Breast epithelium (tissue), 3 donors: ENCODE data around the gene NTHL1.

Experiments
- POLR2AphosphoS5 ChIP-seq, 3 donors: sonication (generic); formaldehyde crosslinking; IDR thresholded peaks; one replicate each; pipeline ENCODE4 v1.6.1; 2017; ENCODE audit warnings: antibody characterized with exemption in 3 of 3
- TF ChIP-seq, protein P1 (sequence below), 3 donors: fragments of 450-650 bp; IDR thresholded peaks; one replicate each; pipeline ENCODE4 v1.5.1; 2016 to 2017; ENCODE audit warnings: antibody characterized with exemption in 3 of 3, mild to moderate bottlenecking in 3 of 3, moderate library complexity in 3 of 3

GRCh38 chr16:2048116-2048543 is 496 bp upstream of the NTHL1 start:
- no peak for TF ChIP-seq POLR2AphosphoS5 (IDR thresholded peaks at IDR 0.05)
- TF ChIP-seq, protein P1, sequence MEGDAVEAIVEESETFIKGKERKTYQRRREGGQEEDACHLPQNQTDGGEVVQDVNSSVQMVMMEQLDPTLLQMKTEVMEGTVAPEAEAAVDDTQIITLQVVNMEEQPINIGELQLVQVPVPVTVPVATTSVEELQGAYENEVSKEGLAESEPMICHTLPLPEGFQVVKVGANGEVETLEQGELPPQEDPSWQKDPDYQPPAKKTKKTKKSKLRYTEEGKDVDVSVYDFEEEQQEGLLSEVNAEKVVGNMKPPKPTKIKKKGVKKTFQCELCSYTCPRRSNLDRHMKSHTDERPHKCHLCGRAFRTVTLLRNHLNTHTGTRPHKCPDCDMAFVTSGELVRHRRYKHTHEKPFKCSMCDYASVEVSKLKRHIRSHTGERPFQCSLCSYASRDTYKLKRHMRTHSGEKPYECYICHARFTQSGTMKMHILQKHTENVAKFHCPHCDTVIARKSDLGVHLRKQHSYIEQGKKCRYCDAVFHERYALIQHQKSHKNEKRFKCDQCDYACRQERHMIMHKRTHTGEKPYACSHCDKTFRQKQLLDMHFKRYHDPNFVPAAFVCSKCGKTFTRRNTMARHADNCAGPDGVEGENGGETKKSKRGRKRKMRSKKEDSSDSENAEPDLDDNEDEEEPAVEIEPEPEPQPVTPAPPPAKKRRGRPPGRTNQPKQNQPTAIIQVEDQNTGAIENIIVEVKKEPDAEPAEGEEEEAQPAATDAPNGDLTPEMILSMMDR (IDR thresholded peaks at IDR 0.05) = no peak
